HEK293 (cell line): Measurements from ENCODE around the gene GNAI2.

Experiments
- ZBTB7A ChIP-seq: fragments of 450-650 bp; formaldehyde crosslinking; IDR thresholded peaks from 2 replicates; pipeline ENCODE4 v1.5.1; 2016; ENCODE audit warnings: low read depth, missing biosample characterization, missing genetic modification characterization
- ZNF114 ChIP-seq: fragments of 450-650 bp; formaldehyde crosslinking; IDR thresholded peaks from 2 replicates; pipeline ENCODE4 v1.5.0; 2017; ENCODE audit warnings: missing biosample characterization, missing genetic modification characterization
- ZNF138 ChIP-seq: fragments of 450-650 bp; formaldehyde crosslinking; IDR thresholded peaks from 2 replicates; pipeline ENCODE4 v1.5.1; 2016; ENCODE audit warnings: missing biosample characterization, missing genetic modification characterization, borderline replicate concordance
- ZNF23 ChIP-seq: fragments of 450-650 bp; formaldehyde crosslinking; IDR thresholded peaks from 2 replicates; pipeline ENCODE4 v1.5.1; 2016; ENCODE audit warnings: missing biosample characterization, missing genetic modification characterization, borderline replicate concordance
- ZNF501 ChIP-seq: fragments of 450-650 bp; formaldehyde crosslinking; IDR thresholded peaks from 2 replicates; pipeline ENCODE4 v1.5.1; 2016; ENCODE audit warnings: missing biosample characterization, missing genetic modification characterization
- ZNF555 ChIP-seq: fragments of 450-650 bp; formaldehyde crosslinking; conservative IDR thresholded peaks from 2 replicates; pipeline ENCODE4 v1.5.1; 2017; ENCODE audit warnings: missing biosample characterization, mild to moderate bottlenecking, missing genetic modification characterization, inconsistent platforms
- ZNF76 ChIP-seq: fragments of 450-650 bp; formaldehyde crosslinking; IDR thresholded peaks from 2 replicates; pipeline ENCODE4; 2016; ENCODE audit warnings: low read depth, missing biosample characterization, missing genetic modification characterization, borderline replicate concordance
- TF ChIP-seq, protein P1 (sequence below): fragments of 450-650 bp; formaldehyde crosslinking; IDR thresholded peaks from 2 replicates; pipeline ENCODE4 v1.5.1; 2016; ENCODE audit warnings: missing biosample characterization, missing genetic modification characterization
- TF ChIP-seq, protein P2 (sequence below): fragments of 450-650 bp; formaldehyde crosslinking; IDR thresholded peaks from 2 replicates; pipeline ENCODE4 v1.5.1; 2016; ENCODE audit warnings: missing biosample characterization, missing genetic modification characterization
- TF ChIP-seq, protein P3 (sequence below): fragments of 450-650 bp; formaldehyde crosslinking; IDR thresholded peaks from 2 replicates; pipeline ENCODE4 v1.5.1; 2016; ENCODE audit warnings: missing biosample characterization, missing genetic modification characterization

DNA sequence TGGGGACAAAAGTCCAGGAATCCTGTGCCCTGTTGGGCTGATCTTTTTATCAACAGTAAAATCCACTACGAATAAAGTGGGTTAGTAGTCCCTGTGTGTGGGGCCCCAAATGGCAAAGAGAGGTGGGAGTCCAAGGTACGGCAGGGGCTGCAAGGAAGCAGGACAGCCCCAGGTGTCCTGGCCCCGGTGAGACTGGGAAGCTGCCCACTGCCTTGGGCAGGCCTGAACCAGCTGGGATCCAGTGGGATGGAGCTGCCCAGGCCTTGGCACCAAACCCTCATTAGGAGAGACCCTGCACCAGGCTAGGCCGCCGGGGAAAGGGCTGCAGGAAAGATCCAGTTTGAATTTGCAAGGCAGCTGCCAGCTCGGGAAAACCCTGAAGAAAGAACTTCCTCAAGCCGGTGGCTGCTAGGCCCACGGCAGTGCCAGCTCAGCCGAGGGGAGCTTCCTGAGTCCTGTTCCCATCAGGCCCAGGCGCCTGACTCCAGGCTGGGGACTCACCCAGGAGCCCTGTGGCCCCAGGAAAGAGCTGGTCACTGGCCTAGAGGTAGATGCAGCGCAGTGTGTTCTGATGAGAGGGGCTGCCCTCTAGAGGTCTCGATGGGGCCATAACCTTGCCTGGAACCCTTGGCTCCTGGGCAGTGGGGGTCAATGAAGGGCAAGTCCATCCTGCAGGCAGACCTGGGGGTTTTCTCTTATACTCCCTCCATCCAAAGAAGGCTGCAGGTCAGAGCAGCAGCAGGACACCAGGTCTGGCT lies 14.4 kb upstream of the GNAI2 start:
- TF ChIP-seq ZBTB7A (tag by site-specific recombination) = no peak
- TF ChIP-seq ZNF138 (tag by site-specific recombination) = no peak
- no peak for TF ChIP-seq ZNF114 (tag by site-specific recombination)
- TF ChIP-seq, protein P1, sequence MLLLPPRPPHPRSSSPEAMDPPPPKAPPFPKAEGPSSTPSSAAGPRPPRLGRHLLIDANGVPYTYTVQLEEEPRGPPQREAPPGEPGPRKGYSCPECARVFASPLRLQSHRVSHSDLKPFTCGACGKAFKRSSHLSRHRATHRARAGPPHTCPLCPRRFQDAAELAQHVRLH (tag by site-specific recombination) = no peak
- TF ChIP-seq, protein P2, sequence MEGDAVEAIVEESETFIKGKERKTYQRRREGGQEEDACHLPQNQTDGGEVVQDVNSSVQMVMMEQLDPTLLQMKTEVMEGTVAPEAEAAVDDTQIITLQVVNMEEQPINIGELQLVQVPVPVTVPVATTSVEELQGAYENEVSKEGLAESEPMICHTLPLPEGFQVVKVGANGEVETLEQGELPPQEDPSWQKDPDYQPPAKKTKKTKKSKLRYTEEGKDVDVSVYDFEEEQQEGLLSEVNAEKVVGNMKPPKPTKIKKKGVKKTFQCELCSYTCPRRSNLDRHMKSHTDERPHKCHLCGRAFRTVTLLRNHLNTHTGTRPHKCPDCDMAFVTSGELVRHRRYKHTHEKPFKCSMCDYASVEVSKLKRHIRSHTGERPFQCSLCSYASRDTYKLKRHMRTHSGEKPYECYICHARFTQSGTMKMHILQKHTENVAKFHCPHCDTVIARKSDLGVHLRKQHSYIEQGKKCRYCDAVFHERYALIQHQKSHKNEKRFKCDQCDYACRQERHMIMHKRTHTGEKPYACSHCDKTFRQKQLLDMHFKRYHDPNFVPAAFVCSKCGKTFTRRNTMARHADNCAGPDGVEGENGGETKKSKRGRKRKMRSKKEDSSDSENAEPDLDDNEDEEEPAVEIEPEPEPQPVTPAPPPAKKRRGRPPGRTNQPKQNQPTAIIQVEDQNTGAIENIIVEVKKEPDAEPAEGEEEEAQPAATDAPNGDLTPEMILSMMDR = no peak
- no peak for TF ChIP-seq ZNF76 (tag by site-specific recombination)
- TF ChIP-seq ZNF23 (tag by site-specific recombination) = no peak
- TF ChIP-seq, protein P3, sequence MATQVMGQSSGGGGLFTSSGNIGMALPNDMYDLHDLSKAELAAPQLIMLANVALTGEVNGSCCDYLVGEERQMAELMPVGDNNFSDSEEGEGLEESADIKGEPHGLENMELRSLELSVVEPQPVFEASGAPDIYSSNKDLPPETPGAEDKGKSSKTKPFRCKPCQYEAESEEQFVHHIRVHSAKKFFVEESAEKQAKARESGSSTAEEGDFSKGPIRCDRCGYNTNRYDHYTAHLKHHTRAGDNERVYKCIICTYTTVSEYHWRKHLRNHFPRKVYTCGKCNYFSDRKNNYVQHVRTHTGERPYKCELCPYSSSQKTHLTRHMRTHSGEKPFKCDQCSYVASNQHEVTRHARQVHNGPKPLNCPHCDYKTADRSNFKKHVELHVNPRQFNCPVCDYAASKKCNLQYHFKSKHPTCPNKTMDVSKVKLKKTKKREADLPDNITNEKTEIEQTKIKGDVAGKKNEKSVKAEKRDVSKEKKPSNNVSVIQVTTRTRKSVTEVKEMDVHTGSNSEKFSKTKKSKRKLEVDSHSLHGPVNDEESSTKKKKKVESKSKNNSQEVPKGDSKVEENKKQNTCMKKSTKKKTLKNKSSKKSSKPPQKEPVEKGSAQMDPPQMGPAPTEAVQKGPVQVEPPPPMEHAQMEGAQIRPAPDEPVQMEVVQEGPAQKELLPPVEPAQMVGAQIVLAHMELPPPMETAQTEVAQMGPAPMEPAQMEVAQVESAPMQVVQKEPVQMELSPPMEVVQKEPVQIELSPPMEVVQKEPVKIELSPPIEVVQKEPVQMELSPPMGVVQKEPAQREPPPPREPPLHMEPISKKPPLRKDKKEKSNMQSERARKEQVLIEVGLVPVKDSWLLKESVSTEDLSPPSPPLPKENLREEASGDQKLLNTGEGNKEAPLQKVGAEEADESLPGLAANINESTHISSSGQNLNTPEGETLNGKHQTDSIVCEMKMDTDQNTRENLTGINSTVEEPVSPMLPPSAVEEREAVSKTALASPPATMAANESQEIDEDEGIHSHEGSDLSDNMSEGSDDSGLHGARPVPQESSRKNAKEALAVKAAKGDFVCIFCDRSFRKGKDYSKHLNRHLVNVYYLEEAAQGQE = no peak
- TF ChIP-seq ZNF501 = no peak
- TF ChIP-seq ZNF555 = no peak
